ENCODE measurements around the gene DBN1.

GRCh38 chr5:177510567-177511053 is 37.2 kb upstream of the DBN1 start:
- TF ChIP-seq CTCF (IDR thresholded peaks at IDR 0.05) (no peak), REST (IDR thresholded peaks at IDR 0.05; ENCODE audit: low read depth, low read length) (no peak), MAX (IDR thresholded peaks at IDR 0.05; ENCODE audit: low read depth) (no peak), ELF1 (IDR thresholded peaks at IDR 0.05) (no peak), MXI1 (IDR thresholded peaks at IDR 0.05; ENCODE audit: low read depth, low read length) (no peak), POLR2AphosphoS5 (IDR thresholded peaks at IDR 0.05; ENCODE audit: low read depth, low read length) (no peak), RXRA (IDR thresholded peaks at IDR 0.05; ENCODE audit: borderline replicate concordance, low read depth) (no peak), TAF1 (IDR thresholded peaks at IDR 0.05; ENCODE audit: borderline replicate concordance, low read depth, low read length) (no peak), YY1 (IDR thresholded peaks at IDR 0.05; ENCODE audit: low read depth) (no peak), USF1 (IDR thresholded peaks at IDR 0.05; ENCODE audit: borderline replicate concordance, low read depth) (no peak), RFX5 (IDR thresholded peaks at IDR 0.05; ENCODE audit: low read length) (no peak), PBX3 (IDR thresholded peaks at IDR 0.05) (no peak), TEAD4 (IDR thresholded peaks at IDR 0.05; ENCODE audit: borderline replicate concordance, insufficient read depth) (no peak)

Data from SK-N-SH (cell line).